Left lobe of liver (tissue), 2 donors: Measurements from ENCODE around the gene CEP63. TPM values are rescaled to one million over a fixed set of nuclear protein-coding genes. Genes with fewer than 3 reads are reported as not detected.
"Not testable (repeated sequence)": the region's sequence is repeated elsewhere in the genome, so short reads cannot be mapped to it uniquely, and the experiment has no call there.

Experiments used
- ATAC-seq: fragments of 200-7000 bp; cut with Tn5 transposase; one replicate; pipeline ENCODE4 v1.9.1; 2020; ENCODE audit warnings: mild to moderate bottlenecking, moderate library complexity
- DNase-seq: peaks from one replicate; pipeline ENCODE4 v3.0.0-alpha.2; 2020; ENCODE audit warnings: low spot score
- total RNA-seq: library from RNA; stranded (reverse); gene quantifications from one replicate; pipeline ENCODE4 v1.2.1, GENCODE V29; 2021
- donor health status: DM: no; HTN: no; CAD: no; lungs with moderate emphysema.
- donor health status: DM: no; HTN: yes; CAD: no.

Gene CEP63
- total RNA-seq, 1 donor from 2014 or later = 9.6 TPM

- ATAC-seq (no peak), DNase-seq (no peak)
Measured at GRCh38 chr3:134567605-134568004, 81.7 kb downstream of the CEP63 start.

GRCh38 chr3:134568790-134569189 is 82.9 kb downstream of the CEP63 start:
- DNase-seq (no peak), ATAC-seq (no peak)

GRCh38 chr3:134569899-134570298 is 84.0 kb downstream of the CEP63 start:
- DNase-seq, ATAC-seq: not testable (repeated sequence)

- ATAC-seq (no peak), DNase-seq (no peak)
Measured at GRCh38 chr3:134576426-134576825, 90.6 kb downstream of the CEP63 start.

- ATAC-seq (no peak), DNase-seq (no peak)
Measured at GRCh38 chr3:134576831-134577230, 91.0 kb downstream of the CEP63 start.

- no peak for DNase-seq
- no peak for ATAC-seq
Measured at GRCh38 chr3:134579141-134579665, 93.3 kb downstream of the CEP63 start.

- ATAC-seq (no peak), DNase-seq (no peak)
Measured at GRCh38 chr3:134590766-134591165, 104.9 kb downstream of the CEP63 start.

GRCh38 chr3:134592806-134593205 is 106.9 kb downstream of the CEP63 start:
- DNase-seq (no peak), ATAC-seq (no peak)

- ATAC-seq (no peak), DNase-seq (no peak)
Measured at GRCh38 chr3:134594331-134594741, 108.5 kb downstream of the CEP63 start.

GRCh38 chr3:134594986-134595385 is 109.1 kb downstream of the CEP63 start:
- ATAC-seq, DNase-seq: not testable (repeated sequence)

- ATAC-seq (no peak), DNase-seq (no peak)
Measured at GRCh38 chr3:134597390-134597970, 111.6 kb downstream of the CEP63 start.

- ATAC-seq = no peak
- no peak for DNase-seq
Measured at GRCh38 chr3:134598763-134599545, 113.1 kb downstream of the CEP63 start.

GRCh38 chr3:134600206-134600605 is 114.3 kb downstream of the CEP63 start:
- no peak for ATAC-seq
- DNase-seq = no peak

- ATAC-seq (peak; percentile 86), DNase-seq (peak; percentile 61)
Measured at GRCh38 chr3:134600685-134601463, 115.0 kb downstream of the CEP63 start.

- no peak for DNase-seq
- no peak for ATAC-seq
Measured at GRCh38 chr3:134601539-134602439, 115.9 kb downstream of the CEP63 start.

- DNase-seq (no peak), ATAC-seq (no peak)
Measured at GRCh38 chr3:134602440-134602814, 116.6 kb downstream of the CEP63 start.

- no peak for DNase-seq
- ATAC-seq = peak; percentile 48
Measured at GRCh38 chr3:134603480-134603879, 117.6 kb downstream of the CEP63 start.

GRCh38 chr3:134603956-134604355 is 118.1 kb downstream of the CEP63 start:
- no peak for DNase-seq
- ATAC-seq = no peak

GRCh38 chr3:134605556-134605955 is 119.7 kb downstream of the CEP63 start:
- DNase-seq (no peak), ATAC-seq (no peak)
